BLaER1 treated with 17β-estradiol and CSF1 and Interleukin-3, amounts not matched to agents 10 nM and 100 nM (cell line): ENCODE results near the gene APC2.
A peak's percentile ranks its signal among the peaks of the same experiment; 100 is the strongest.

ENCODE experiments used
- H3K27ac ChIP-seq, 11 experiments: shearing (Covaris generic); formaldehyde crosslinking; 2 replicates each; pipeline ENCODE4 v1.8.1; 2022
- H3K27me3 ChIP-seq, 11 experiments: shearing (Covaris generic); formaldehyde crosslinking; 2 replicates each; pipeline ENCODE4 v1.8.1; 2022
- H3K36me3 ChIP-seq, 11 experiments: shearing (Covaris generic); formaldehyde crosslinking; 2 replicates each; pipeline ENCODE4 v1.8.1; 2022
- H3K4me1 ChIP-seq, 10 experiments: shearing (Covaris generic); formaldehyde crosslinking; 2 replicates each; pipeline ENCODE4 v1.8.1; 2022
- H3K4me2 ChIP-seq, 11 experiments: shearing (Covaris generic); formaldehyde crosslinking; 2 replicates each; pipeline ENCODE4 v1.8.1; 2022
- H3K4me3 ChIP-seq, 10 experiments: shearing (Covaris generic); formaldehyde crosslinking; 2 replicates each; pipeline ENCODE4 v1.8.1; 2022
- H3K9ac ChIP-seq, 11 experiments: shearing (Covaris generic); formaldehyde crosslinking; 2 replicates each; pipeline ENCODE4 v1.8.1; 2022
- H3K9me3 ChIP-seq, 11 experiments: shearing (Covaris generic); formaldehyde crosslinking; replicated peaks in 1 of 11; 2 replicates each; pipeline ENCODE4 v1.8.1; 2022
- H4K20me1 ChIP-seq, 11 experiments: shearing (Covaris generic); formaldehyde crosslinking; 2 replicates each; pipeline ENCODE4 v1.8.1; 2022
- Cebpa-rat ChIP-seq, 11 experiments: shearing (Covaris generic); IDR thresholded peaks; 2 replicates each; pipeline ENCODE4 v1.8.1; 2022

Gene APC2

GRCh38 chr19:1452802-1453524, 3.0 kb downstream of the APC2 start:
- Histone ChIP-seq H3K27me3 (peaks cover 78 to 100% (median 92%) of the 10 kb centered on the region in 11 experiments), H4K20me1 (peaks cover 9 to 95% (median 69%) of the 10 kb centered on the region in 11 experiments; a peak in 20 of 22 replicates), H3K4me1 (peaks cover 32 to 61% (median 53%) of the 10 kb centered on the region in 10 experiments), H3K4me3 (no peak overlapping the region), H3K9ac (no peak overlapping the region), H3K4me2 (peak overlapping the region; percentile 35 to 97 (median 84); a peak in 20 of 22 replicates), H3K27ac (no peak overlapping the region), H3K36me3 (no peaks in the 10 kb centered on the region; a peak in 1 of 22 replicates), H3K9me3 (peaks cover 0 to 7% (median 0%) of the 10 kb centered on the region in 11 experiments; a peak in 1 of 22 replicates)
- no peak for TF ChIP-seq Cebpa-rat (IDR thresholded peaks at IDR 0.05)

DNA sequence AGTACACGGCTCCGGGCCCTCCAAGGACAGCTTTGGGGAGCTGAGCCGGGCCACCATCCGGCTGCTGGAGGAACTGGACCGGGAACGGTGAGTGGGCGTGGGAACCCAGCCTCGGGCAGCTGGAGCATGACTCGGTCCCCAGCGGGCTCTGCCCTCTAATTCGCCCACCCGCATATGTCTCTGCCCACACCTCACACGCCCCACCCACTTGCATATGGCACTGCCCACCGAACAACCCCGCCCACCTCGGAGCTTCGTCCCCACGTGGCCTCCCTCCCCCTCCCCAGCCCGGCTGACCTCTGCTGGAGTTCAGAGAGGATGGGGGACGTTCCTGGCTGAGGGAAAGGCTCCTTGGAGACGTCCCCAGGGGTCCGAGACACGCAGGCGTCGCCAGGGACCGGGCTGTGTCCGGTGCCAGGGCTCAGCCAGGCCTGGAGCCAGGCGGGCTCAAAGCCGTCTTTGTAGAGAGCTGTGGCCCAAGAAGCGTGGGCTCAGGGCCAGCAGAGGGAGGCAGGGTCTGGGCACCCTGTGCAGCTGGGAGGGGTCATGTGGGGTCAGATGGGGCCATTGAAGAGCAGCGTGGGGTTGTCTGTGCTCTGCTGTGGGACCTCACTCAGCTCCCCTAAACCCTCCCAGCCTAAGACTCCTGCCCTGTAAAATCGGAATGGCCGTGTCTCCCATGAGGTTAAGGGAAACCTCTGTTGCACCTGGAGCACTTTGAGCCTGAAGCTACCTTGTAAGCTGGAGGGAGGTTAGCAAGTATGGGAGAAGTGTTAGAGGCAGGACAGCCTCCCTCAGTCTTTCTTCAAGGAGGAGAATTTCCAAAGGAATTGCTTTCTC, 3.8 kb downstream of the APC2 start:
- H3K36me3 ChIP-seq = no peaks in the 10 kb centered on the region; a peak in 1 of 22 replicates
- peak overlapping the region in 6 of 11 experiments; percentile 3 to 91 (median 50); a peak in 9 of 22 replicates for H3K27ac ChIP-seq
- 0 out of 22 replicates have a peak, but pooled peaks cover 0 to 7% (median 0%) of the 10 kb centered on the region in 11 experiments for H3K9me3 ChIP-seq
- no peak overlapping the region; a peak in 1 of 20 replicates for H3K4me3 ChIP-seq
- peak overlapping the region; percentile 35 to 97 (median 84); a peak in 21 of 22 replicates for H3K4me2 ChIP-seq
- peaks cover 6 to 95% (median 64%) of the 10 kb centered on the region in 11 experiments; a peak in 20 of 22 replicates for H4K20me1 ChIP-seq
- TF ChIP-seq Cebpa-rat (IDR thresholded peaks at IDR 0.05) = no peak
- peaks cover 70 to 99% (median 91%) of the 10 kb centered on the region in 11 experiments for H3K27me3 ChIP-seq
- H3K9ac ChIP-seq = peak overlapping the region in 4 of 11 experiments; percentile 13 to 52 (median 29); a peak in 3 of 22 replicates
- peaks cover 32 to 61% (median 53%) of the 10 kb centered on the region in 10 experiments for H3K4me1 ChIP-seq

- peaks cover 0 to 4% (median under 1%) of the 10 kb centered on the region in 11 experiments; a peak in 7 of 22 replicates for H3K36me3 ChIP-seq
- H3K4me2 ChIP-seq = peak overlapping the region; percentile 79 to 97 (median 87)
- H4K20me1 ChIP-seq = peaks cover 11 to 95% (median 61%) of the 10 kb centered on the region in 11 experiments; a peak in 20 of 22 replicates
- peaks cover 44 to 63% (median 52%) of the 10 kb centered on the region in 10 experiments for H3K4me1 ChIP-seq
- no peak for TF ChIP-seq Cebpa-rat (IDR thresholded peaks at IDR 0.05)
- H3K4me3 ChIP-seq = peak overlapping the region; percentile 23 to 54 (median 46); a peak in 15 of 20 replicates
- peak overlapping the region in 8 of 11 experiments; percentile 54 to 91 (median 79); a peak in 16 of 22 replicates for H3K27ac ChIP-seq
- peak overlapping the region in 8 of 11 experiments; percentile 39 to 82 (median 70); a peak in 14 of 22 replicates for H3K9ac ChIP-seq
- H3K27me3 ChIP-seq = peaks cover 58 to 88% (median 80%) of the 10 kb centered on the region in 11 experiments
- 0 out of 22 replicates have a peak, but pooled peaks cover 0 to 7% (median 0%) of the 10 kb centered on the region in 11 experiments for H3K9me3 ChIP-seq
Measured at GRCh38 chr19:1455002-1455335, 5.0 kb downstream of the APC2 start.

GRCh38 chr19:1455336-1456120, 5.6 kb downstream of the APC2 start:
- Histone ChIP-seq H3K27me3 (peaks cover 52 to 82% (median 74%) of the 10 kb centered on the region in 11 experiments), H3K9ac (peak overlapping the region in 8 of 11 experiments; percentile 39 to 82 (median 70); a peak in 14 of 22 replicates), H3K4me2 (peak overlapping the region; percentile 79 to 97 (median 87)), H3K36me3 (peaks cover 0 to 9% (median 6%) of the 10 kb centered on the region in 11 experiments; a peak in 12 of 22 replicates), H3K9me3 (0 out of 22 replicates have a peak, but pooled peaks cover 0 to 7% (median 0%) of the 10 kb centered on the region in 11 experiments), H3K4me3 (peak overlapping the region; percentile 23 to 54 (median 46); a peak in 15 of 20 replicates), H3K27ac (peak overlapping the region in 8 of 11 experiments; percentile 54 to 91 (median 79); a peak in 16 of 22 replicates), H3K4me1 (peaks cover 44 to 58% (median 50%) of the 10 kb centered on the region in 10 experiments), H4K20me1 (peaks cover 16 to 95% (median 61%) of the 10 kb centered on the region in 11 experiments; a peak in 20 of 22 replicates)
- no peak for TF ChIP-seq Cebpa-rat (IDR thresholded peaks at IDR 0.05)

- peak overlapping the region in 4 of 11 experiments; percentile 10 to 58 (median 43); a peak in 5 of 22 replicates for H3K9ac ChIP-seq
- H3K4me1 ChIP-seq = peaks cover 43 to 58% (median 48%) of the 10 kb centered on the region in 10 experiments
- H4K20me1 ChIP-seq = peaks cover 24 to 95% (median 64%) of the 10 kb centered on the region in 11 experiments; a peak in 20 of 22 replicates
- peaks cover 0 to 16% (median 13%) of the 10 kb centered on the region in 11 experiments; a peak in 12 of 22 replicates for H3K36me3 ChIP-seq
- peak overlapping the region in 2 of 10 experiments; percentile 14 to 16; a peak in 2 of 20 replicates for H3K4me3 ChIP-seq
- H3K9me3 ChIP-seq = 0 out of 22 replicates have a peak, but pooled peaks cover 0 to 7% (median 0%) of the 10 kb centered on the region in 11 experiments
- peak overlapping the region in 2 of 11 experiments; percentile 4 to 5; a peak in 1 of 22 replicates for H3K27ac ChIP-seq
- TF ChIP-seq Cebpa-rat (IDR thresholded peaks at IDR 0.05) = no peak
- H3K27me3 ChIP-seq = peaks cover 44 to 75% (median 67%) of the 10 kb centered on the region in 11 experiments
- peak overlapping the region; percentile 79 to 97 (median 87) for H3K4me2 ChIP-seq
Measured at GRCh38 chr19:1456121-1456900, 6.4 kb downstream of the APC2 start.

DNA sequence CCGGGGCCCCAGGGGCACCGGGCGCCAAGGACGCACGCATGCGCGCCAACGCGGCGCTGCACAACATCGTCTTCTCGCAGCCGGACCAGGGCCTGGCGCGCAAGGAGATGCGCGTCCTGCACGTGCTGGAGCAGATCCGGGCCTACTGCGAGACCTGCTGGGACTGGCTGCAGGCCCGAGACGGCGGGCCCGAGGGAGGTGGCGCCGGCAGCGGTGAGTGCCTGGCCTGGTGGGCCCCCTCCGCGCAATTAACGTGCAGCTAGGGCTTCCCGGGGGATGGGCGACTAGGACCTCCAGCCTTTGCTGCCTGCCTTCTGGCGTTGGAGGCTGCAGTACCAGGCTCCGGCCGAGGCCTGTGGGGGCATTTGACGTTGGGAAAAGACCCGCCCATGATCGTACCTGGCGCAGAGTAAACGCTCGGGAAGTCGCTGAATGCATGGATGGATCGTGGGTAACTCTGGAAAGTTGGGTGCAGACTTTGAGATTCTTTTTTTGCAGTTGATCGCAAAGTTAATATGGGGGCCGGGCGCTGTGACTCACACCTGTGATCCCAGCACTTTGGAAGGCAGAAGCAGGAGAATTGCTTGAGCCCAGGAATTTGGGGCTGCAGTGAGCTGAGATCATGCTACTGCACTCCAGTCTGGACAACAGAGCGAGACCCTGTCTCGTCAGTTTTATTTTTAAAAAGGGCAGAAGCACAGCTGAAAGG, 7.3 kb downstream of the APC2 start:
- Histone ChIP-seq H3K4me2 (peak overlapping the region; percentile 79 to 97 (median 87); a peak in 19 of 22 replicates), H3K9ac (no peak overlapping the region), H3K27ac (no peak overlapping the region), H3K9me3 (0 out of 22 replicates have a peak, but pooled peaks cover 0 to 7% (median 0%) of the 10 kb centered on the region in 11 experiments), H3K36me3 (peaks cover 0 to 16% (median 14%) of the 10 kb centered on the region in 11 experiments; a peak in 12 of 22 replicates), H3K4me1 (peaks cover 43 to 58% (median 48%) of the 10 kb centered on the region in 10 experiments), H3K27me3 (peaks cover 36 to 66% (median 58%) of the 10 kb centered on the region in 11 experiments), H3K4me3 (no peak overlapping the region), H4K20me1 (peaks cover 24 to 94% (median 60%) of the 10 kb centered on the region in 11 experiments; a peak in 20 of 22 replicates)
- TF ChIP-seq Cebpa-rat (IDR thresholded peaks at IDR 0.05) = no peak
